Prostate gland (tissue), 2 donors: ENCODE results near the gene NR5A2.

Experiments used
- CTCF ChIP-seq, 4 experiments: fragments of 200-600 bp in 2 of 4; fragments of 450-650 bp in 2 of 4; sonication (generic) in 2 of 4; IDR thresholded peaks; 1 replicate in 3 of 4; 2 replicates in 1 of 4; pipeline ENCODE4 v1.5.1; 2016 to 2019; ENCODE audit warnings: antibody characterized with exemption in 4 of 4, mild to moderate bottlenecking in 2 of 4, moderate library complexity in 2 of 4
- POLR2A ChIP-seq: fragments of 450-650 bp; IDR thresholded peaks from one replicate; pipeline ENCODE4 v1.6.1; 2016; ENCODE audit warnings: antibody characterized with exemption, mild to moderate bottlenecking
- POLR2AphosphoS5 ChIP-seq: sonication (generic); formaldehyde crosslinking; IDR thresholded peaks from one replicate; pipeline ENCODE4 v1.6.1; 2017; ENCODE audit warnings: antibody characterized with exemption

GRCh38 chr1:200147742-200148141, 120.2 kb downstream of the NR5A2 start:
- TF ChIP-seq POLR2AphosphoS5 = no peak
- no peak for TF ChIP-seq CTCF (IDR thresholded peaks at IDR 0.05)
- no peak for TF ChIP-seq POLR2A
